Measurements from ENCODE around the gene PHC2.

DNA sequence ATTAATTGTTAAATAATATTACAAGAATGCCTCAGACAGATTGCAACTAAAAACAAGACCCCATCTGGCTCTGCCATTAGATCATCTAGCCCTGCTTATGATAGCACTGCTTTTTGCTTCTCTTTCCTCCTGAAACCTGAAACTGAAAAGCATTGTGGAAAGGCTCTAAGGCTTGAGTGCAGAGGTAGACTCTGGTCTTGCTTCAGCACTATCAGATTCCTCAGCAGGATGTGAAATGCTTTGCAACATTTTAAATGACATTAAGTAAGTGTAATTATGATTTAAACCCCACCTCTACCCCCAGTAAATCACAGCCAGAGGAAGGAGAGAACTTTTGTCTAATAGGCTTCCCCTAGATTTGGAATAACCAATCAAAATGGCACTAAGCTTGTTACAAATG lies 32.9 kb downstream of the PHC2 start:
- TF ChIP-seq CTCF (IDR thresholded peaks at IDR 0.05) (no peak), POLR2A (IDR thresholded peaks at IDR 0.05) (no peak)

Measured in lower leg skin (tissue), 3 donors.